GM18526 (cell line): Measurements from ENCODE around the gene MED7.

Source experiments
- POLR2A ChIP-seq: IDR thresholded peaks from 3 replicates; pipeline ENCODE4 v1.6.1; 2011; ENCODE audit not compliant: insufficient read length; ENCODE audit errors: extremely low read depth

Gene MED7

GRCh38 chr5:157132281-157132612 is 10.4 kb downstream of the MED7 start:
- no peak for TF ChIP-seq POLR2A

DNA sequence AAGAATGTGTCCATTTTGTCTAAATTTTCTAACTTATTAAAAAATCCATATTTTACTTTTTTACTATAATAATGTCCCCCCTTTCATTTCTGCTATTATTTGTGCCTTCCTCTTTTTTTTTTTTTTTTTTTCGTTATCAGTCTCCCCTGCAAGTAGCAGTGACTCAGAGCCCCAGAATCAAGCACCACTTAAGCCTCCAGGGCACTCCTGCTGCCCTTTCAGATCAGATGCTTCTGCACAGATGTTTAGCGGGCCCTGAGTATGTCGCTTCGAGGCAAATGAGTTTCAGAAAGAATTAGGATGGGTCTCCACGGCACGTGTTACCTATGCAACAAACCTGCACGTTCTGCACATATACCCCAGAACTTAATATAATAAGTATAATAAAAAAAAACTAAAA is 11.7 kb downstream of the MED7 start:
- no peak for TF ChIP-seq POLR2A

DNA sequence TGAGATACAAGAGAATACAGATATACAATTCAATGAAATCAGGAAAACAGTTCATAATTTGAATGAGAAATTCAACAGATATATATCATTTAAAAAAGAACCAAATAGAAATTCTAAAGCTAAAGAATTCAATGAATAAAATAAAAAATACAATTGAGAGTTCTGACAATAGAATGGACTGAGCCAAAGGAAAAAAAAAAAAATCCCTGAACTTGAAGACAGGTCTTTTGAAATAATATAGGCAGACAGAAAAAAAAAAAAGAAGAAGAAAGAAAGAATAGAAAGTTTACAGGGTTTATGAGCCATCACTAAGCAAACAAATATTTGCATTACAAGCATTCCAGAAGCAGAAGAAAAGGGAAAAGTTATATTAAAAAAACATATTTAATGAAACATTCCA is 21.0 kb downstream of the MED7 start:
- no peak for TF ChIP-seq POLR2A

- no peak for TF ChIP-seq POLR2A
These were observed 22.6 kb downstream of the MED7 start for GRCh38 chr5:157120102-157120501.

- TF ChIP-seq POLR2A = no peak
These were observed 26.1 kb downstream of the MED7 start for GRCh38 chr5:157116483-157116954.

DNA sequence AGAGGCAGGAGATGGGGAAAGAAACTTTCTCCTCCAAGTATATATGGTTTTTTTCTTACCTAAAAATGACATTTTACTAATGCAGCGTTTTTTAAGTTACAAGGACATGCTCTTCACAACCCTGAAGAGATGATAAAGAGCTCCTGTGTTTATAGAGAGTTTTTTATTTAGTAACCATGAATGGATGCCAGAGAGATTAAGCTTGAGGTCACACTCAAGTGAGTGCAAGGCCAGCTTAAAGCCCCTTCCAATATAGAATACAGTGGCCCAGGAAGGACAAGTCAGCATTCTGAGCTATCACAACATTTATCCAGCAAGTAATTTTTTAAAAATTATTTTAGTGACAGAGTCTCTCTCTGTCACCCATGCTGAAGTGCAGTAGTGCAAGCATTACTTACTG is 27.2 kb downstream of the MED7 start:
- no peak for TF ChIP-seq POLR2A

DNA sequence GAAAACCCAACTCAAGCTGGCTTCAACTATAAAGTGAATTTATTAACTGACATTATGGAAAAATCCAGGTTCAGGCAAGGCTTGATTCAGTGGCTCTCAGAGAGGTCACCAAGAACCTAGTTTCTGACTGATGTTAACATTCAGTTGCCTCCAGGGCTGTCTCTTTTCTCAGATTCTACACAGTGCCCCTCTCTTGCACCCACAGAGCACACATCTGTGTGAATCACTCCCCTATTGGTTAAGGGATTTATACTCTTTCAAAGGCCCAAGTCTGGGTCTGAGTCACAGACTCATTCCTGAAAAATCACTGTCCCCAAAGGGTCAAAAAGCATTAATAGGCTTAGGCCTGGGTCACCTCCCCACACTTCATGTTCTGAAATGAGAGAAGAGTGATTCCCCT is 27.7 kb downstream of the MED7 start:
- no peak for TF ChIP-seq POLR2A

DNA sequence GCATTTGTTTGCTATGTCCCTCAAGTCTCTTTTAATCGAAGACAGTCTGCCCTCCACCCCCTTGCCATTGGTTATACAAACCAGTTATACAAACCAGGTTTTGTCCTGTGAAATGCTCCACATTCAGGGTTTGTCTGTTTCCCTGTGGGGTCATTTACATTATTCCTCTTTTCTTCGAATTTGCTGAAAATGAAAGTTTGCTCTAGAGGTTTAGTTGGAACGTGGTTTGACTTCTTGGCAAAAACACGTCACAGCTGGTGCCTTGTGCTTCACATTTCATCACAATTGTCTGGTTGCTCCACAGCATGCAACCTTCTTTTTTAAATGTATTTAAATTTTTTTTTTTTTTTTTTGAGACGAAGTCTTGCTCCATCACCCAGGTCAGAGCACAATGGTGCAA is 29.7 kb downstream of the MED7 start:
- TF ChIP-seq POLR2A = no peak

- TF ChIP-seq POLR2A = peak; percentile 38
These were observed 32.9 kb downstream of the MED7 start for GRCh38 chr5:157109744-157110143.

DNA sequence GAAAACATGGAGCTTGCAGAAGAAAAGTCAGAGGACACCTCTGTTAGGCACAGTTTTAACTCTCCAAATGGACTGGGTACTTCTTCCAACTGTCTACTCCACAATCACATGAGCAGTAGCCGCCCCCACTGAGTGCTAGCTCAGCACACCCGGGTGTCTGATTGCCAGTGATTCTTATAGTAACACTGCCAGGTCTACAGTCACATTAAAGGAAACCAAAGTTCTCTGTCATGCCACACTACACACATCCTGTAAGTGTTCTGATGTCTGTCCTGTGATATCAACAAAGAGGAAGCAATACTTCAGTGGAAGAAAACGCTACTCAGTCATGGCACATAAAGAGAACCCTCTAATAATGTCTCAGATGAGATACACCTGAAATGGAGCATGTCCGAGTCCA is 33.7 kb downstream of the MED7 start, which contains the start of gene HAVCR2:
Gene HAVCR2 (minus strand): TSS at position 69 of the 400 bp plus-strand sequence. CDS start 61 bp downstream, at position 8.
- TF ChIP-seq POLR2A = peak; percentile 34

- no peak for TF ChIP-seq POLR2A
These were observed 35.2 kb downstream of the MED7 start for GRCh38 chr5:157107508-157107907.

DNA sequence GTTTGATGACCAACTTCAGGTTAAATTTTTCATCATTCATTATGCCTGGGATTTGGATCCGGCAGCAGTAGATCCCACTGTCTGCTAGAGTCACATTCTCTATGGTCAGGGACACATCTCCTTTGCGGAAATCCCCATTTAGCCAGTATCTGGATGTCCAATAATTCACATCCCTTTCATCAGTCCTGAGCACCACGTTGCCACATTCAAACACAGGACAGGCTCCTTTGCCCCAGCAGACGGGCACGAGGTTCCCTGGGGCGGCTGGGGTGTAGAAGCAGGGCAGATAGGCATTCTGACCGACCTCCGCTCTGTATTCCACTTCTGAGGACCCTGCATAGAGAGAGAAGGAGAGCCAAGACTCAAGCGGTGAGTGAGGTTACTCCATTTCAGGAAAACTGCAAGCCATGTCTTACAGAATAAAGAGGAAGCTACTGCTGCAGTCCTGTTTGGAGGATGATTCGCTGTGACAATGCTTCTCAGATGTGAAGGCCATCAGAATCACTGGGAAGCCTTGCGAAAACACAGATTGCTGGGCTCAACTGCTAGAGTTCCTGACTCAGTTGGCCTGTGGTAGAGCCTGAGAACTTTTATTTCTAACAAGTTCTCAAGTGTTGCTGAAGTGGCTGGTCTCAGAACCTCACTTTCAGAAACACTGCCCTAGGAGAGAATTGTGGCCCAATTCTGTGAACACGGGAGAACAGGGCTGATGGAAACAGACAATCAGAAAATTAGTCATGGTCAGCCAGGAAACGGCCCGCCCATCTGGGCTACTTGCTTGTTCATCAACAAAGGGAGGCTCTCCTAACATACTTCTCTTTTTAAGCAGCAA is 35.8 kb downstream of the MED7 start:
- TF ChIP-seq POLR2A = no peak

- no peak for TF ChIP-seq POLR2A
These were observed 42.5 kb downstream of the MED7 start for GRCh38 chr5:157100140-157100679.

GRCh38 chr5:157088342-157088990 is 54.2 kb downstream of the MED7 start:
- TF ChIP-seq POLR2A = no peak
